ENCODE data around the gene ELP4.

DNA sequence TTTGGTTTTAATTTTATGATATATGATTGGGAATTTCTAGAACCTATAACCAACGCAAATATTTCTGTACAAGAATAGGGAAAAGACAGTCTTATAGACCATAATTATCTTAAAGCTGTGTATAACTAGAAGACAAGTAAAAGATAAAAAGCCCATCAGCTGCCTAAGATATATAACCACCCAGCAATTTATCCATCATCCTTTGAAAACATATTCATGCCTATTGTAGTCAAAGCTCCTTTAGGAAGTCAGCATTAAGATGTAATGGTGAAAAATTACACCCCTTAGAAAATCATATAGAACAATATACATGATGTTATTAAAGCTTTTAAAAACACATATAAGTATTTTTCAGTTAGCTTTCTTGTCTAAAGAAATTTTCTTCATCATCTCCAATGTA lies 46.4 kb downstream of the ELP4 start:
- TF ChIP-seq CTCF (IDR thresholded peaks at IDR 0.05; ENCODE audit: borderline replicate concordance, extremely low read depth, low read length, poor library complexity, severe bottlenecking), result no peak
- no peak for TF ChIP-seq EZH2 (IDR thresholded peaks at IDR 0.05; ENCODE audit: borderline replicate concordance, low read depth, low read length, severe bottlenecking)
